Stimulated activated CD8-positive, alpha-beta memory T cell treated with anti-CD3 and anti-CD28 coated beads, Interleukin-7, amount 100 ng/mL, for 24 hours (primary cell): ENCODE results near the gene NT5DC2.

ENCODE experiments used
- DNase-seq: peaks from one replicate; pipeline ENCODE4 v3.0.0-alpha.2; 2020; ENCODE audit warnings: low read depth

NT5DC2 gene

GRCh38 chr3:52524752-52525679, 8.6 kb downstream of the NT5DC2 start:
- no peak for DNase-seq

- no peak for DNase-seq
These were observed 9.4 kb downstream of the NT5DC2 start for GRCh38 chr3:52524258-52524751.

- no peak for DNase-seq
These were observed 10.0 kb downstream of the NT5DC2 start for GRCh38 chr3:52523386-52524257.

GRCh38 chr3:52522651-52523251, 10.9 kb downstream of the NT5DC2 start:
- DNase-seq = no peak

- no peak for DNase-seq
These were observed 11.6 kb downstream of the NT5DC2 start for GRCh38 chr3:52521881-52522650.

- DNase-seq = no peak
These were observed 12.2 kb downstream of the NT5DC2 start for GRCh38 chr3:52521488-52521824.

GRCh38 chr3:52520716-52521487, 12.8 kb downstream of the NT5DC2 start:
- no peak for DNase-seq

- DNase-seq = no peak
These were observed 13.5 kb downstream of the NT5DC2 start for GRCh38 chr3:52520141-52520667.

GRCh38 chr3:52519445-52520140, 14.1 kb downstream of the NT5DC2 start:
- DNase-seq = no peak

GRCh38 chr3:52518723-52519444, 14.8 kb downstream of the NT5DC2 start:
- no peak for DNase-seq

GRCh38 chr3:52517796-52518722, 15.6 kb downstream of the NT5DC2 start:
- no peak for DNase-seq

- no peak for DNase-seq
These were observed 17.0 kb downstream of the NT5DC2 start for GRCh38 chr3:52516509-52517195.

- DNase-seq = no peak
These were observed 18.5 kb downstream of the NT5DC2 start for GRCh38 chr3:52515192-52515591.

- DNase-seq = no peak
These were observed 19.1 kb downstream of the NT5DC2 start for GRCh38 chr3:52514576-52514975.

GRCh38 chr3:52513281-52513680, 20.4 kb downstream of the NT5DC2 start:
- no peak for DNase-seq

- DNase-seq = no peak
These were observed 20.9 kb downstream of the NT5DC2 start for GRCh38 chr3:52512727-52513126.

GRCh38 chr3:52512105-52512504, 21.6 kb downstream of the NT5DC2 start:
- DNase-seq = no peak

GRCh38 chr3:52511509-52511908, 22.1 kb downstream of the NT5DC2 start:
- no peak for DNase-seq
